Fibroblast of lung (primary cell): ENCODE results near the gene IL10RA.

Experiments used
- EZH2 ChIP-seq: IDR thresholded peaks from 2 replicates; pipeline ENCODE4 v1.5.1; 2012; ENCODE audit warnings: low read length, control low read depth, mild to moderate bottlenecking; ENCODE audit errors: missing control alignments
- TF ChIP-seq, protein P1 (sequence below), 2 donors: IDR thresholded peaks in 1 of 2; conservative IDR thresholded peaks in 1 of 2; 1 replicate in 1 of 2; 2 replicates in 1 of 2; pipeline ENCODE4 v1.5.1; 2011 to 2012; ENCODE audit warnings: low read length in 2 of 2, control low read depth in 1 of 2, inconsistent platforms in 1 of 2, low read depth in 1 of 2, mild to moderate bottlenecking in 1 of 2

DNA sequence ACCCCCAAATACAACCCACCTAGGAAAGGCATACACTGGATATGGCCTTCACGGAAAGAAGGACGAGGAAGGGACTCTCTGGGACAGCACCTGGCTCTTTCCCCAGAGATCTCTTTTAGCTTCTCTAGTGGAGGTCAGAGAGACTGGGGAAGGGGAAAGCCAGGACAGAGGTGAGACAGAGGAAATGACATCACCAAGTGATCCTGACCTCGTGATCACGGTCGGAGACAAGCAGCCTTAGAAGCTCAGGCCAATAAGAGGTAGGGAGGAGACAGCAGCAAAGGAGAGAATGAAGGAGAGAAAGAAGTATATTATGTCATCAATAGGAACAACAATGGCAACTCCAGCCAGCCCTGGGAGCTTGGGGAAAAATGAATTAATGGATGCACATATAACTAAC, 41.6 kb upstream of the IL10RA start:
- TF ChIP-seq, protein P1, sequence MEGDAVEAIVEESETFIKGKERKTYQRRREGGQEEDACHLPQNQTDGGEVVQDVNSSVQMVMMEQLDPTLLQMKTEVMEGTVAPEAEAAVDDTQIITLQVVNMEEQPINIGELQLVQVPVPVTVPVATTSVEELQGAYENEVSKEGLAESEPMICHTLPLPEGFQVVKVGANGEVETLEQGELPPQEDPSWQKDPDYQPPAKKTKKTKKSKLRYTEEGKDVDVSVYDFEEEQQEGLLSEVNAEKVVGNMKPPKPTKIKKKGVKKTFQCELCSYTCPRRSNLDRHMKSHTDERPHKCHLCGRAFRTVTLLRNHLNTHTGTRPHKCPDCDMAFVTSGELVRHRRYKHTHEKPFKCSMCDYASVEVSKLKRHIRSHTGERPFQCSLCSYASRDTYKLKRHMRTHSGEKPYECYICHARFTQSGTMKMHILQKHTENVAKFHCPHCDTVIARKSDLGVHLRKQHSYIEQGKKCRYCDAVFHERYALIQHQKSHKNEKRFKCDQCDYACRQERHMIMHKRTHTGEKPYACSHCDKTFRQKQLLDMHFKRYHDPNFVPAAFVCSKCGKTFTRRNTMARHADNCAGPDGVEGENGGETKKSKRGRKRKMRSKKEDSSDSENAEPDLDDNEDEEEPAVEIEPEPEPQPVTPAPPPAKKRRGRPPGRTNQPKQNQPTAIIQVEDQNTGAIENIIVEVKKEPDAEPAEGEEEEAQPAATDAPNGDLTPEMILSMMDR (conservative IDR thresholded peaks at IDR 0.05 in 1 of 2, IDR thresholded peaks at IDR 0.05 in 1 of 2; ENCODE audit: low read depth in 1 of 2, low read length in 2 of 2): no peak
- TF ChIP-seq EZH2: no peak
